ENCODE results near the gene SAMD14.
"Not testable (repeated sequence)": the region's sequence is repeated elsewhere in the genome, so short reads cannot be mapped to it uniquely, and the experiment has no call there.

Gene SAMD14

DNA sequence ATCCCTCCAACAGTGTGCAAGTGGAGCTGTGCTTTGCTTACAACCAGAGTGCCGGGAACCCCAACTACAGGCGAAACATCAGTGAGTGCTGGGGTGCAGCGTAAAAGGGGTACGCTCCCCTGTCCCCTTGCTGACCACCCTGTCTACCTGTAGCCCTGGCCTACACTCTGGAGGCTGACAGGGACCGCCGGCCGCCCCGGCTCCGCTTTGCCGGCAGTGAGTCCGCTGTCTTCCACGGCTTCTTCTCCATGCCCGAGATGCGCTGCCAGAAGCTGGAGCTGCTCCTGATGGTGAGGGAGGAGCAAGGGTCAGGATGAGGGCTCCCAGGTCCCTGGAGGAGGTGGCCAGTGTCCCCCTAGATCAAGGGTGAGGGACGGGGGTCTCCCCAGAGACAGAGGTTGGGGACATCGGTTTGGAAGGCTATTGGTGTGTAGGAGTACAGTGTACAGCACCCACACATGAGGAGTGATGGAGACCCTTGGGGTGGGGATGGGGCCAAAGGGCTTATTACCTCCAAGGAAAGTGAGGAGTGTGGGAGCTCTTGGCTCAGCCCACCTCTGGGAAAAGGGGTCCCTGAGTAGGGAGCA lies 54.4 kb downstream of the SAMD14 start:
- DNase-seq (ENCODE audit: low read depth): no peak

DNA sequence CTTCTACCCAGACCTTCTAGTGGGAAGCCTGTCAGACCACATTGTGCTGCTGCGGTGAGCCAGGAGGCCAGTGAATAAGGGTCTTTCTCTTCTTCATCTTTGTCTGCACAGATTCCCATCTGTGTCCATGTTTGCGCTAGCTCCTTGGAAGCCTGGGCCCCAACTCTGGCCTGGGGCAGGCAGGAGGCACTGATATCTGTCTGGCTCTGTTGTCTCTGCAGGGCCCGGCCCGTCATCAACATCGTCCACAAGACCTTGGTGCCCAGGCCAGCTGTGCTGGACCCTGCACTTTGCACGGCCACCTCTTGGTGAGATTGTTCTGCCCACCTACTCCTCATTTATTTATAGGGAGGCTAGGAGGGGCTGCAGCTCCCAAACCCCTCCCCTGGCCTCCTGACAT lies 55.7 kb downstream of the SAMD14 start:
- DNase-seq (ENCODE audit: low read depth): no peak

DNA sequence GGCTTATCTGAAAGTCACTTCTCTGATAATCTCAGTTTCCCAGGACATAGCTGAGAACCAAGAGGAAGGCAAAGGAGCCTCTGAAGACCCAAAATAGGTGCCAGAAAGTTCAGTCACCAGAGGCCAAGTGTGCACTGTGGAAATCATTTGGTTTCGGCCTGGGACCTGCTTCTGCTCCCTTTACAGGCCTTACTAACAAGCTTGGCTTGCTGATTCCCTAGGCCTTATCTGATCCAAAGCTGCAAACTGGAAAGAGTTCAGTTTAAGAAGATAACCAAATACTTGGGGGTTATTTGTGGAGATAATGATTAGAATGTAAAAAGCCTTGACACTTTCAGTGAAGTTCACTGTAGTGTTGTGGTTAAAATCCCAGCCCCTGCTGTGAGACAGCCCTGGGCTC lies 57.0 kb downstream of the SAMD14 start:
- DNase-seq (ENCODE audit: low read depth): peak; percentile 67

DNA sequence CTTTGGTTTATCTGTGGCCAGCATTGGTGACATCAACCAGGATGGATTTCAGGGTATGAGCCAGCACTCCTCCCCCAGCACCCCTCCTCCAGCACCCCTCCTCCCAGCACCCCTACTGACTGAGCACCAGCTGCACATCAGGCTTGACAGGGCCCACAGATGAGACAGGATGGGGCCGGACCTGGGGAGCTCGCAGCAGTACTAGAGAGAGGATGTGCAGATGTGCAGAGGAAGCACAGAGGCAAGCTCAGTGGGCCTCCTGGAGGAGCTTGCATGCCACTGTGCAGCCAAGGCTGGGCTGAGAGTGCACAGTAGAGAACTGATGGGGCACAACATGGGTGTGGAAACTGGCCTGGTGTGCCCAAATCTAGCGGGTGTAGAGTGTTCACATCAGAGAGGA lies 57.8 kb downstream of the SAMD14 start:
- no peak for DNase-seq (ENCODE audit: low read depth)

DNA sequence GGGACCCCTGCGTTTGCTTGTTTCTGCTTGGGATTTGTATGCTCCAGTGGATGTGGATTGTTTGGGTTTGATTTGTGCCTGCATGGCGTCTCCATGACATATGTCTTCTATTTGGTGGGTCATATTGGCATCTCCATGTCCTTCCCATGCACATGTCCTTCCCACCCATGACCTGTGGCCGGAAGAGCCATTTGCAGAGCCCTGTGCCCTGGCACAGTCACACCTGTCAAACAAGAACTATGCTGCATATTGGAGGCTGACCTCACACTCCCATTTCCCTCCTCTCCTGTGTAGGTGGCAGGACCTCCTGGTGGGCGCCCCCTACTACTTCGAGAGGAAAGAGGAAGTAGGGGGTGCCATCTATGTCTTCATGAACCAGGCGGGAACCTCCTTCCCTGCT lies 58.3 kb downstream of the SAMD14 start:
- DNase-seq (ENCODE audit: low read depth): no peak

DNA sequence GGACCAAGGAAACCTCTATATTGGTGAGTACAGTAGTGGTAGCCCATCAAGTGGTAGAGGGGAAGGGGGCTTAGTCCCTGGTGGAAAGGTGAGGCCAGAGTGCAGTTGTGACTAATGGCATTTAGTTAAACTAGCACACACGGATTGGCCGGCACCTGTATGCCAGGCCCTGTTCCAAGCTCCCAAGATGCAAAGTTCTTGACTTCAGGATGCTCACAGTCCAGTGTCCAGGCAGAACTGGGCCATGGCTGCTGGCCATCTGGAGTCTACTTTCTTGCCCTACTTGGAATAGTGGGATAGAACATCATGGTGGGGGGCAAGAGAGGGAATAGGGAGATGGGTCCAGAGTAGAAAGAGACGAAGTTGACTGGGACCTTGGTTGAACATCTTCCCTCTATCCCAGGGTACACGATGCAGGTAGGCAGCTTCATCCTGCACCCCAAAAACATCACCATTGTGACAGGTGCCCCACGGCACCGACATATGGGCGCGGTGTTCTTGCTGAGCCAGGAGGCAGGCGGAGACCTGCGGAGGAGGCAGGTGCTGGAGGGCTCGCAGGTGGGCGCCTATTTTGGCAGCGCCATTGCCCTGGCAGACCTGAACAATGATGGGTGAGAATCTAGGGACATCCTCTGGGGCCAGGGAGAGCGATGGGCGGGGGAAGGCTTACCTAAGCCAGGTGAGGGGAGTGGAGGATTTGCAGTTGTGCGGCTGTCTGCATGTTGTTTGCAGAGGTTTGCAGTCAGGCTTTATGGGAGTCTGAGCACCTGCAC lies 58.9 kb downstream of the SAMD14 start:
- no peak for DNase-seq (ENCODE audit: low read depth)

DNA sequence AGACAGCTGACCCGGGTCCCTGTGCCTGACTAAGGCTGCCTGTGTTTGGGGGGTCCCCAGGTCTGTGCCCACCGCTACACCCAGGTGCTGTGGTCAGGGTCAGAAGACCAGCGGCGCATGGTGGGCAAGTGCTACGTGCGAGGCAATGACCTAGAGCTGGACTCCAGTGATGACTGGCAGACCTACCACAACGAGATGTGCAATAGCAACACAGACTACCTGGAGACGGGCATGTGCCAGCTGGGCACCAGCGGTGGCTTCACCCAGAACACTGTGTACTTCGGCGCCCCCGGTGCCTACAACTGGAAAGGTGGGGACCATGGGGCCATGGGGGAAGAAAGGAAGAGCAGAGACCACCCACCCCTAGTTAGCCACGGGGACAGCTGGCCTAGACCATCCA lies 62.0 kb downstream of the SAMD14 start:
- DNase-seq (ENCODE audit: low read depth): no peak

DNA sequence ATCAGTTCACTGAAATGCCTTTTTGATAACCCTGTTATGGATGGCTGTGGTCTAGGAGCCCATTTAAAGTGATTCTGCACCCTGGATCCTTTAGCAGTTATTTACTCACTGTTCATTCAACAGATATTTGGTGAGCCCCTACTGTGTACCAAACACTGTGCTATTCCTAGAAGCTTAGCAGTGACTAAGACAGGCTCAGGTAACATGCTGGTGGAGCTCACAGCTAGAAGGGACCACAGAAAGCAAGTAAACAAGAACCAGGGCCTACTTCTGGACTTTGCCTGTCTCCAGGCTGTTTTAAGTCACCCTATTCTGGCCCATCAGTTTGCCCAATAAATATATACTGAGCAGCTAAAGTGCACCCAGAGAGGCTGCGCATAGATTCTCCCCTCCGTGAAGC lies 63.0 kb downstream of the SAMD14 start:
- no peak for DNase-seq (ENCODE audit: low read depth)

DNA sequence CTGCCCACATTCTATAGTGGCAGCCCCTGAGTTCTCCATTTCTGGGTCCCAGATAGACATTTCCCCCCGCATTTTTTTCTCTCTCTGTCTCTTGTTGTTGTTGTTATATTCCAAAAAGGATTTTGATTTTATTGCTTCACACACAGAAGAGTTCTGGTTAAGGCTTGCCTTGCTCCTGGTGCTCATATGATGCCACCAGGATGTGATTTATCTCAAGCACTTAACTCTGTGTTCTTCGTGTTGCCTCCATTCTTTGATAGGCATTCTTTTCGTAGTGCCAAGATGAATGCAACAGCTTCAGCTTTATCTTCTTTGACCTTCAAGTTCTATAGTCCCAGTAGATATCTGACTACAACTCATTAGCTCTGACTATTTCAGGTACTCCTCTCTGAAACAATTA lies 64.9 kb downstream of the SAMD14 start:
- peak; percentile 86 for DNase-seq (ENCODE audit: low read depth)

DNA sequence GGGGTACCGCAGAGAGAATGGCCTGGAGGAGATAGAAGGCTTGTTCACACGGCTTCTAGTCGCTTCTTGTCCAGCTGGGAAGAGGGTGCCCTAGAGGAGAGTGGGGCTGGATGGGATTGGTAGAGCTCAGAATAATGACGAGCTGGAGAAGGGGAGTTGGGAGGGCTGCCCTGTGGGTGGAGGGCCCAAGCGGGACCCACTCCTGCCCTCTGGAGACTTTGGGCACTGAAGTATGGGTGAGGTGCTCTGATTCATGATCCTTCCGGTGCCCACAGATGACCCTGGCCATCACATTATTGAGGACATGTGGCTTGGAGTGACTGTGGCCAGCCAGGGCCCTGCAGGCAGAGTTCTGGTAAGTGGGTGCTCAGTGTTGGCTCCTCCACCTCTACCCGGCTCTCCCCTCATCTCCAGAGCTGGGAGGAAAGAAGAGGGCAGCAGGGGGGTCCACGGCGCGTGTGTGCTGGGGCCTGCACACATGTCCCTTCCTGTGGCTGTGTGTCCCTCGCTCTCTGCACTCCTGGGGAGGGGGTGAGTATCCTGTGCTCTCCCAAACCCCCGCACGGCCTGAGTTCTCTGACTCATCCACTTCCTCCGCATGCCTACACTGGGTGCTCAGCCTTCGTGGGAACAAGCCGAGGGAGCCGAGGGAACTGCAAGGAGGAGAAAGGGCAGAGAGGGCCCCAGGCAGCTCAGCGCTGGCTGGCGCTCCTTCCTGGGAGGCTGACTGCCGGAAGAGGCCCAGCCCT lies 65.5 kb downstream of the SAMD14 start:
- DNase-seq (ENCODE audit: low read depth): peak; percentile 98

DNA sequence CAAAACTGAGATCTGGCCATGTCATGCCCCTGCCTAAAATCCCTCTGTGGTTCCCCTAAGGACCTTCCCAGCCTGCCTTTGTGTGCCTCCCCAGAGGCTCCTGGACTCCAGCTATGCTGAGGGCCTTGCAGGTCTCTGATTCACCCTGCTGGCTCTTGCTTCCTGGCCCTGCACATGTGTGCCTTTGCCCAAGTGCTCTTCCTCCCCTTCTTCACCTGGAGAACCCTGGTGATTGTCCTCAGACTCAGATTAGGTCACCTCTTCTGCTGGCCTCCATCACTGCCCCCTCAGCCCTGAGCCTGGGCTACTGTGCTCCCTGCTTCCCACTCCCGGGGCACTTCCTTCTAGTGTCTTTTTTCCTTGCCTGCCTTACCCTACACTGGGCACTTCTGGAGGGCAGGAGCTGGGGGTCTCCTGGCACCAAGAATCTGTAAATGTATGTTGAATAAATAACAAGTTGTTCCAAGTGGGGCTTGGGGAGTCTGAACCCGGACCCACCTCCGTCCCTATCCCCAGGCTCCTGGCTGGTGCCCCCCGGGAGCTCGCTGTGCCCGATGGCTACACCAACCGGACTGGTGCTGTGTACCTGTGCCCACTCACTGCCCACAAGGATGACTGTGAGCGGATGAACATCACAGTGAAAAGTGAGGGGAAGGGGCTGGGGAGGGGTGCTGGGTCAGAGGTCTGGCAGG lies 66.3 kb downstream of the SAMD14 start:
- DNase-seq (ENCODE audit: low read depth): peak; percentile 54

DNA sequence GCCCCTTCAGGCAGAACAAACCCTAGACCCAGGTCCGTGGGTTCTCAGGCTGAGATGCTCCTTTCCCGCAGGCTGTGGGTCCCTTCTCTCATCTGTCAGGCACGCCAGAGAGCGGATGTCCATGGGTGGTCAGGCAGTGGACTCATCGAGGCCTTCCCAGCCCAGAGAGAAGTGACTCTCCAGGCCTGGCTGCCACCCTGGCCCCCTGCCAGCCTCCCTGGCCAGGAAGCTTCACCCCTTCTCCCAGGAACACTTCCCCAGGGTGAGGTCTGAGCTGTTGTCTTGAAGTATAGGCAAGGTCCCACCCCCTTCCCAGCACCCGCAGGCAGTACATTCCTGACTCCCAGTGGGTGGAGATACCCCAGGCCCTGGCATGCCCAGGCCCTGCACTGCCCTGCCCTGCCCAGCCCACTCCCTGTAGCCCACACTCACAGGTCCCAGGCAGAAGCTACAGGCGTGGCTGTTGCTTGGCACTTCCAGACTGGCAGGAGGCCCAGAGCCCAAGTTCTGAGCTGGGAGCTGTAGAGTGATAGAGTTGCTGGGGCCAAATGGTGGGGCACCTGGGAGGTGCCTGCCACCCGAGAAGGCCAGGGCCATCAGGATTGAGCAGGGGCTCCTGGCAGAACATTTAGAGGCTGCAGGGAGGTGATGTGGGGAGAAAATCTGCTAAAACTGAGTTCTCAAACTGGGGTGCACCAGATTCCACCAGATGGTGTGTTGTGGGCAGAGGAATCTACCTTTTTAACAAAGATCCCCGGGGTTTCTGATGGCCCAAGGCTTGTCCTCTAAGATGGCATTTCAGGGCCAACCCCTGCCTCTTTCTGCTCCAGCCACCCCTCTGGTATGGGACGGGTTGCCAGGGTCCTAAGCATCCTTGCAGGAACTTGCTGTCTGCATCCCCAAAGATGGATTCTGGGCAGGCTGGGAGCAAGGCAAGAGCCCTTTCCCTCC lies 67.4 kb downstream of the SAMD14 start:
- DNase-seq (ENCODE audit: low read depth): peak; percentile 91

DNA sequence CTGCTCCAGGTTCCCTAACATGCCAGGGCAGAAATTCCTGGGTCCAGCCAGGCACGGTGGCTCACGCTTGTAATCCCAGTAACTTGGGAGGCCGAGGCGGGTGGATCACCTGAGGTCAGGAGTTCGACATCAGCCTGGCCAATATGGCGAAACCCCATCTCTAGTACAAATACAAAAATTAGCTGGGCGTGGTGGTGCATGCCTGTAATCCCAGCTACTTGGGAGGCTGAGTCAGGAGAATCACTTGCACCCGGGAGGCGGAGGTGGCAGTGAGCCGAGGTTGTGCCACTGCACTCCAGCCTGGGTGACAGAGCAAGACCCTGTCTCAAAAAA lies 68.3 kb downstream of the SAMD14 start:
- DNase-seq (ENCODE audit: low read depth): not testable (repeated sequence)

DNA sequence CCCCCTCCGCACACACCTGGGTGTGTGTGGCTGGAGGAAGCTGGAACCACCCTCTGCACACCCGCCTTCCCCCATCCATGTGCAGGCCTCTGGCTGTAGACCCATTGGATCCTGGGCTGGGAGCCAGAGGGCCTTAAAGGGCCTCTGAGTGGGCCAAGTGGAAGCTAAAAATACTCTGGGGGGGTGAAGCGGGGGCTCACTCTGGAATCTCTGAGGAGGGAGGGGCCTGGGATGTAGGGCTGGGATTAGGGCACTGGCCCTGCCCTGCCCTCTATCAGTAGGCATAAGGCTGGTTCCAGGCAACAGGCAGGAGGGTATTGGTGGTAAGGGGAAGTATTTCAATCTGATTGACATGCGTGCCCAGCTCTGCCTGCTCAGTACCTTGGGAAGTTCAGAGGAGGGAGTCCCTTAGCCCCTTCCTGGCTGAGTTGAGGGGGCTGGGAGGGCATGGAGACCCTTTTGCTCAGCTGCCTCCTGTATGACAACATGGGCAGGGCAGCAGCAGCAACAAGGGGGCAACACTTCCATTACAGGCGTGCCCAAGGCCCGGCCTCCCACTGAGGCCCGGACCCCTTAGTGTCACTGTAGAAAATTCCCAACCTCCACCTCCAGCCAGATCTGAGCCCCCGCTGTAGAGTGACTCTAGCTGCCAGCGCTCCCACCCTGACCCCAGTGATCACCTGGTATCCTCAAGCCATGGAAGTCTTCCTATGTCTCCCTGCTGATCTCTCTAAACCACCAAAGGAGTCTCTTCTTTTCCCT lies 68.8 kb downstream of the SAMD14 start:
- peak; percentile 56 for DNase-seq (ENCODE audit: low read depth)
